Lower lobe of right lung (tissue), 2 donors: ENCODE results near the gene ZNF821. TPM values are rescaled to one million over a fixed set of nuclear protein-coding genes. Genes with fewer than 3 reads are reported as not detected.

Experiments used
- ATAC-seq, 2 donors: fragments of 200-7000 bp; cut with Tn5 transposase; one replicate each; pipeline ENCODE4 v1.9.1; 2020 to 2022; ENCODE audit warnings: mild to moderate bottlenecking in 2 of 2, moderate library complexity in 2 of 2
- DNase-seq: peaks from one replicate; pipeline ENCODE4 v3.0.0-alpha.2; 2020
- H3K27ac ChIP-seq: fragments of 200-600 bp; one replicate; pipeline ENCODE4 v1.8.0; 2022
- H3K27me3 ChIP-seq: fragments of 200-600 bp; one replicate; pipeline ENCODE4 v1.8.0; 2022; ENCODE audit warnings: low read depth
- H3K36me3 ChIP-seq: fragments of 200-600 bp; one replicate; pipeline ENCODE4 v1.8.0; 2022; ENCODE audit warnings: mild to moderate bottlenecking
- H3K4me1 ChIP-seq: fragments of 200-600 bp; one replicate; pipeline ENCODE4 v1.8.0; 2022
- H3K4me3 ChIP-seq: fragments of 200-600 bp; one replicate; pipeline ENCODE4 v1.8.0; 2022; ENCODE audit warnings: mild to moderate bottlenecking
- H3K9me3 ChIP-seq: fragments of 200-600 bp; one replicate; pipeline ENCODE4 v1.8.0; 2022
- intact Hi-C: fragments of 100-400 bp; cut with DNase I; formaldehyde crosslinking; loops from one replicate; pipeline ENCODE4 v1.11.0; 2022
- total RNA-seq: library from RNA; stranded (reverse); fragmentation: NEBNext Ultra II Directional; extraction: Animal tissue kit (Norgen Biotek cat#: 25700); gene quantifications from one replicate; pipeline ENCODE4 v1.2.1, GENCODE V29; 2021
- TF ChIP-seq, protein P1 (sequence below): fragments of 200-600 bp; IDR thresholded peaks from one replicate; pipeline ENCODE4 v1.8.0; 2022; ENCODE audit warnings: antibody characterized with exemption, mild to moderate bottlenecking
- donor health status: DM: no; HTN: yes; CAD: no; lungs with severe emphysema.

ZNF821 gene
- total RNA-seq, 1 donor from 2014 or later: 8.2 TPM

DNA sequence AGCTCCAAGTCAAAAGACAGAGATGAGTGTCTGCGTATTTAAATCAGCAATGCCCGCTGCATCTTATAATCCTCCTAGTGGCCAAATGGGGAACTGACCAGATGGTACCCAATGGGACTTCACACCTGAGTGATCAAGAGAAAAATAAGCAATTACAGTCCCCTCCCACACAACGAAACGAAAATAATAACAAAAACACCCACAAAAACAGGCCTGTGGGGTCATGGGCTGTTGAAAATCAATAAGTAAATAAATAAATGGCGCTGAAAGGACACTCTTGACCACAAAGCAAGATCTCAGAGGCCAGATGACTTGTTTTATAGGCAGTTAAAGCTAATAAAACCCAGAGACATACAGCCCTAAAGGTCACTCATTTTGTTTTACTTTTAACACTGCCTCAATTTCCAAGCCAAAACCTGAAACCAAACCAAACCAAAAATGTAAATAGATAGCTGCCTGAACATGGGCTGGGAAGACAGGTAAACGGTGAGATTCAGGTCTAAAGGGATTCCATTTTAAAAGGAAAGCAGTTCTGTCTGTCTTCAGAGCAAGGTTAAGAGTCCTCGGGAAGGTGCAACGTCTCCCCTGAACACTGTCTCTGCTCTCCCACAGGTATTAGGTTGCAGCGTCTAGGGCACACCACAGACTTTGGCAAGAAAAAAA is 1.3 kb downstream of the ZNF821 start:
- intact Hi-C loops: no loop called here
- Histone ChIP-seq H3K9me3 (no peaks in the 10 kb centered on the region), H3K4me3 (peak overlapping the region; percentile 89), H3K27me3 (no peaks in the 10 kb centered on the region), H3K4me1 (peaks cover 25% of the 10 kb centered on the region), H3K36me3 (peaks cover 24% of the 10 kb centered on the region), H3K27ac (peak overlapping the region; percentile 90)
- DNase-seq (no peak), ATAC-seq (peak; percentile 71 to 77)
- TF ChIP-seq, protein P1, sequence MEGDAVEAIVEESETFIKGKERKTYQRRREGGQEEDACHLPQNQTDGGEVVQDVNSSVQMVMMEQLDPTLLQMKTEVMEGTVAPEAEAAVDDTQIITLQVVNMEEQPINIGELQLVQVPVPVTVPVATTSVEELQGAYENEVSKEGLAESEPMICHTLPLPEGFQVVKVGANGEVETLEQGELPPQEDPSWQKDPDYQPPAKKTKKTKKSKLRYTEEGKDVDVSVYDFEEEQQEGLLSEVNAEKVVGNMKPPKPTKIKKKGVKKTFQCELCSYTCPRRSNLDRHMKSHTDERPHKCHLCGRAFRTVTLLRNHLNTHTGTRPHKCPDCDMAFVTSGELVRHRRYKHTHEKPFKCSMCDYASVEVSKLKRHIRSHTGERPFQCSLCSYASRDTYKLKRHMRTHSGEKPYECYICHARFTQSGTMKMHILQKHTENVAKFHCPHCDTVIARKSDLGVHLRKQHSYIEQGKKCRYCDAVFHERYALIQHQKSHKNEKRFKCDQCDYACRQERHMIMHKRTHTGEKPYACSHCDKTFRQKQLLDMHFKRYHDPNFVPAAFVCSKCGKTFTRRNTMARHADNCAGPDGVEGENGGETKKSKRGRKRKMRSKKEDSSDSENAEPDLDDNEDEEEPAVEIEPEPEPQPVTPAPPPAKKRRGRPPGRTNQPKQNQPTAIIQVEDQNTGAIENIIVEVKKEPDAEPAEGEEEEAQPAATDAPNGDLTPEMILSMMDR: peak; percentile 92

DNA sequence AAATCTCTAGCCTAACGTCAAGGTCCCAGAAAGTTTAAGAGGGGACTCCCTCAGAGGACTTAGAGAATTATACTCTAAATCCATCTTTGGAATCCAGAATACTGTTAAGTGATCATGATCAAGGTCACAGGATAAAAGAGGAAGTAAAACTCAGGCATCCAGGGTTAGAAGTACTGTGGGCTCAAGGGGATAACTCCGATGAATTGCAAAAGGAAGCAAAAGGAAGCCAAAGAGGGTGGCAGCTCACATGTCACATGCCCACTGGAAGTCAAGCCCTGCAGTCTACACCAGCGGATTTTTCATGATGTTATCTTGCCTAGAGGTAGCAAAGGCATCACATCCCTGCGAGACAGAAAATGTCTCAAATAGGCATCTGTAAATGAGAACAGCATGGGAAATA is 3.8 kb downstream of the ZNF821 start:
- TF ChIP-seq, protein P1: no peak
- ATAC-seq (no peak), DNase-seq (no peak)
- Histone ChIP-seq H3K27ac (no peak overlapping the region), H3K4me3 (no peak overlapping the region), H3K27me3 (no peaks in the 10 kb centered on the region), H3K4me1 (peaks cover 20% of the 10 kb centered on the region), H3K9me3 (no peaks in the 10 kb centered on the region), H3K36me3 (peaks cover 37% of the 10 kb centered on the region)
- intact Hi-C loops: no loop called here

DNA sequence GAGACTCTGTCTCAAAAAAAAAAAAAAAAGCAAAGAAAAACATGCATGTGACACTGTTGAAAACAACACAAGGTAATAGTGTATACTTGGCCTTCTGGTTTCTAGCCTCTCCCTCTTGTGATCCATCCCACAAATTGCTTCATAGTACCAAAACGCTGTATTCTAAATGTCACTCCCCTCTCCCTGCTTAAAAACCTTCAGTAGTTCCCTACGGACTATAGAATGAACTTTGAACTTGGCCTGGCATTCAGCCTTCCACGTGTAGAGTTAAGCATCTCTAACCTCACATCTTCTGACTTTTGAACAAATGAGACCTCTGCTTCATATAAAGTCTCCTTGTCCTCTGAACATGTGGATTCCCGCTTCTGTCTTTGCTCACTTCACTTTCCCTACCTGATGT is 5.1 kb downstream of the ZNF821 start:
- DNase-seq (no peak), ATAC-seq (no peak)
- no peak overlapping the region for H3K4me3 ChIP-seq
- no peaks in the 10 kb centered on the region for H3K27me3 ChIP-seq
- intact Hi-C loops: no loop called here
- H3K36me3 ChIP-seq: peaks cover 37% of the 10 kb centered on the region
- TF ChIP-seq, protein P1: no peak
- H3K9me3 ChIP-seq: no peaks in the 10 kb centered on the region
- H3K4me1 ChIP-seq: peaks cover 14% of the 10 kb centered on the region
- H3K27ac ChIP-seq: no peak overlapping the region

DNA sequence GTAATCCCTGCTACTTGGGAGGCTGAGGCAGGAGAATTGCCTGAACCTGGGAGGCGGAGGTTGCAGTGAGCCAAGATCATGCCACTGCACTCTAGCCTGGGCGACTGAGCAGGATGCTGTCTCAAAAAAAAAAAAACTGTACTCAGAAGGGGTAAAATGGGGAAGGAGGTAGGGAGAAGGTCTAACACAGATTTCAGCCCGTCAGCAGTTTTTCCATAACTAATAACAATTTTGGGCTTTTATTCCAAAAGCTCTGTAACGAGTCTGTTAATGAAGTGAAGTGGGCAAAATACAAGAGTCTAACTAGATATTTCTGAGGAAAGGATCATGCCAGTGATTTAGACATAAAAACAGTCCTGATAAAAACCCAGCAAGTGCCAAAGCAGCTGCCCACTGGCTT is 10.8 kb downstream of the ZNF821 start:
- DNase-seq (no peak), ATAC-seq (no peak)
- intact Hi-C loops: no loop called here
- Histone ChIP-seq H3K4me3 (no peak overlapping the region), H3K36me3 (peaks cover 21% of the 10 kb centered on the region), H3K27ac (no peak overlapping the region), H3K4me1 (no peaks in the 10 kb centered on the region), H3K9me3 (no peaks in the 10 kb centered on the region), H3K27me3 (no peaks in the 10 kb centered on the region)
- TF ChIP-seq, protein P1: no peak

DNA sequence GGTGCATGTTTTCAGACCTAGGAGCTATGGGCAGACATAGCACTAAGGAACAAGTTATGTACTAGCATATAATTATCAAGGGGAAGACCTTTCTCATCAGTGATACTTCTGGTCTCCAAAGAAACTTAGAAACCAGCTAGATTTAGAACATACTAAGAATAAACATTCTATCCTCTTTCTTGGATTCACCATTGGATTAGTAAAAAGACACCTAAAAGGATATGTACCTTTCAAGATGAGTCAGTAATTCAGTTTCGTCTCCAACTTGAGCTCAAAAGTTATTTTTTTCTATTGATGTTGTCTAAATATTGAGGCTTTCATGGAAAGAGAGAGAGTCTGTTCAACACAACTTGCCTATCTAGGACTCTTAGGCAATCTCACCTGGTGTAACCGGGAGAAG is 13.2 kb downstream of the ZNF821 start:
- Histone ChIP-seq H3K4me1 (no peaks in the 10 kb centered on the region), H3K4me3 (no peak overlapping the region), H3K27me3 (no peaks in the 10 kb centered on the region), H3K27ac (no peak overlapping the region), H3K9me3 (no peaks in the 10 kb centered on the region), H3K36me3 (peaks cover 28% of the 10 kb centered on the region)
- intact Hi-C loops: no loop called here
- ATAC-seq (no peak), DNase-seq (no peak)
- TF ChIP-seq, protein P1: no peak
